A172 (cell line): ENCODE data around the gene IGSF22. TPM values are rescaled to one million over a fixed set of nuclear protein-coding genes. Genes with fewer than 3 reads are reported as not detected.
A peak's percentile ranks its signal among the peaks of the same experiment; 100 is the strongest.

ENCODE experiments used
- DNase-seq: peaks from one replicate; pipeline ENCODE4 v3.0.0-alpha.2; 2015; ENCODE audit warnings: low spot score
- total RNA-seq: library from RNA; depleted of rRNA; stranded (reverse); fragments of >200 nt; shearing (Covaris generic); gene quantifications from 2 replicates; pipeline ENCODE4 v1.2.3, GENCODE V29; 2014

IGSF22 gene
- total RNA-seq, 1 experiment from 2014 or later: not detected

DNA sequence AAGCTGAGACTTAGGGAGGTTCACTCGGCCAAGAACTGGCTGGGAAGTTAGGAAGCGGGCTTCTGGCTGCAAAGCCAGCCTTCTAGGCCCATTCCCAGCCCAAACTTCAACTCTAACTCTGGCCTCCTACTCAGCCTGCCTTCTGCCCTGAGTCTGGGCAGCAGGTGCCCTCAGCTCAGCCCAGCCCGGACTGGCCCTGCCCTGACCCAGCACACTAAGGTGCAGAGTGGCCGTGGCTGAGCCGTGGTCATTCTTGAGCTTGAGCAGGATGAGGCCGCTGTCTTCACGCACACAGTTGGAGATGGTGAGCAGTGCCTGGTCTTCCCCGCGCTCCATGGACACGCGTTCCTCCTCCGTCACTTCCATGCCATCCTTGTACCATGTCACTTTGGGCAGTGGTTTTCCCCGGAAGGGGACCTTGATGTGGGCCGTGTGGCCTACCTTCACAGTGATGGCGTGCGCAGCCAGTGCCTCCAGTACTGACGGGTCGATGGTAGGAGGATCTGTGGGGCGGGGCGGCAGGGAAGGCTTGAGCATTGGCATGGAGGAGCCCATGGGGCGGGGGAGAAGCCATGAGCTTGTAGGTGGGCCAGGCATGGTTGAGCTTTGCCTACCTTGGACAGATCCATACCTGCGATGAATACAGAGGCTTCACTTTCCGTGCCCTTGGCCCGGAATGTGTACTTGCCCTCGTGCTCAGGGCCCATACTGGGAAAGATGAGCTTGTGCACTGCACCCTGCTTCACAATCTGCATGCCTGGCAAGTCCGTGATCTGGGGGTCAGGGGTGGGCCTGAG, 12.1 kb downstream of the IGSF22 start:
- DNase-seq: no peak

DNA sequence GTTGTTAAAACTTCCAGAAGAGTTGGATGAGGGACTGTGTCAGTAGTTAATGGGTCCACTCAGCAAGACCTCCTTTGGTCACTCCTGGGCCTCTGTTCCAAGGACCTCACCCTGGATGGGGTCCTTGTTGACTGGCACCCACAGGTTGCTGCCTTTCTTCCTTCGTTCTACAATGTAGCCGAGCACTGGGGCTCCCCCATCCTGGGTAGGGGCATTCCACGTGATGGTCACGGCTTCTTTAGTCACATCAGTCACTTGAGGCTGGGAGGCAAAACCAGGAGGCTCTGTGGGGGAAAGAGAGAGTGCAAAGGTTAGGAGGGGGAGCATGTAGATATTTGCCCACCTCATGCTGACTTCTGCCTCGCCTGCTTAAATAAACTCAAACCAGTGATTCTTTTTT, 15.4 kb downstream of the IGSF22 start:
- DNase-seq: no peak

DNA sequence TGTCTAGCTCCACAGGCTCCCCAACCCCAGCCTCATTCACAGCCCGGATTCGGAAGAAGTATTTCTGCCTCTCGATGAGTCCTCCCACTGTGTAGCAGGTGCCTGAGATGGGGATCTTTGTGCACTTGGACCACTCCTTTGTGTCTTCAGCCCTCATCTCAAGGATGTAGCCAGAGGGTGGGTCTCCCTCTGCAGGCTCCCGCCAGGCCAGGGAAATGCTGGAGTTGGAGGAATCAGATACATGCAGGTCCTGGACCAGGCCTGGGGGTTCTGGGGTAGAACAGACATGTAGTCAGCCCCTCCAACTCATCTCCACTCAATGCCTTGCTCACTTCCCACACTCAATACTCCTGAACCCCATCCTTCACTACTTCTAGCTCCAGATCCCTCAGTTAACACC, 16.6 kb downstream of the IGSF22 start:
- no peak for DNase-seq

DNA sequence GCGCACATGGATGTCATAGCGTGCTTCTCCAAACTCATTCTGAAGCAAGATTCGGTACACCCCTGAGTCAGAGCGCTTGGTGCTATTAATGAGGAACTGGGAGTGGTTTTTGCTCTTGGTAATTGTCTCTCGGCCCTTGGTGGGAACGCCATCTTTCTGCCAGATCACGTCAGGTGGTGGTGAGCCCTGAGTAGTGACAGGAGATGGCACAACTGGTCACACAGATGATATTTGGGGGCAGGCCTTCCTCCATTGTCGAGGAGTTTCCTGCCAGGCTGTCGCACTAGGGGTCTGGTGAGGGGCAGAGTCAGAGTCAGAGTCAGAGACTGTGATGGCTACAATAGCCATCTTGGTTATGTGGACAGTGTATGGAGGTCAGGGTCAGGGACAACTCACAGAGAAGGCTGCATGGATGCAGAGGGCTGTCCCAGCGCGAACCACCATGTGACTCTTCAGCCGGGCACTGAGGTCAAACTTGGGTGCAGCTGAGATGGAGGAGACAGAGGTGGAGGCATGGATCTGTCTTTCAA, 18.1 kb downstream of the IGSF22 start:
- DNase-seq: no peak

DNA sequence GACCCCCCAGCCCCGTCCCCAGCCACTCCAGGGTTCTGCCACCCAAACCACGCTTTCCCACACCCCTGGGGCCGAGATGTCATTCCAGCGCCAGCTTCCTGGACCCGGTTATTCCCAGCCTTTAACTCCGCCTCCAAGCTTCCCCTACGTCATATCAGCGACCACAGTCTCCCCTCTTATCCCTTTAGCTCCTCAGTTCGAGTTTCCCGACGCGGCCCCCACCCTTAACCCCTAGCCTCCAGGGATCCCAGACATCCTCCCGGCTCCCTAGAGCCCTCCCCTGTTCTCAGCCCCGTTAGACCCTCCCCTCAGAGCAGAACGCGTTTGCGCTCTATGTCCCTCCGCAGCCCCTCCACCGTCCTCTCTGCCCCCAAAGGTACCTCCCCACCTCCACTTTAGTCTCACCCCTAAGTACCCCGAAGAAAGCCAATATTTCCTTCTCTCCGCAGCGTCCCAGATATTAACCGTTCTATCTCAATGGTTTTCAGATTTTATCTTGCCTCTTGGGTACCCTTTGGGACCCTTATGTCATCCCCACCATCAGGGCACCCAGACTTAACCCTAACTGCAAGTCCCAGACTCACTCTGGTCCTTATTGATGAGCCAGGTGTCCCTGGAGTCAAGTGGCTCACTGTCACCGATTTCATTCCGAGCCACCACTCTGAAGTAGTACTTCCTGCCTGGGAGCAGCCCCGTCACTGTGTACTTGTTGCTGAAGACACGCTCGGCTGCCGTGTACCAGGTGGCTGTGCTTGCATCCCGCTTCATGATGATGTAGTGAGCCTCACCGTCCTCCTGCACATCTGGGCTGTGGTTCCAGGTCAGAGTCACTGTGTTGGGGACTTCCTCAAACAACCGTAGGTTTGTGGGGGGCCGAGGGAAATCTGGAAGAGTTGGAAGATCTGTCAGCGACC, 19.4 kb downstream of the IGSF22 start:
- no peak for DNase-seq

DNA sequence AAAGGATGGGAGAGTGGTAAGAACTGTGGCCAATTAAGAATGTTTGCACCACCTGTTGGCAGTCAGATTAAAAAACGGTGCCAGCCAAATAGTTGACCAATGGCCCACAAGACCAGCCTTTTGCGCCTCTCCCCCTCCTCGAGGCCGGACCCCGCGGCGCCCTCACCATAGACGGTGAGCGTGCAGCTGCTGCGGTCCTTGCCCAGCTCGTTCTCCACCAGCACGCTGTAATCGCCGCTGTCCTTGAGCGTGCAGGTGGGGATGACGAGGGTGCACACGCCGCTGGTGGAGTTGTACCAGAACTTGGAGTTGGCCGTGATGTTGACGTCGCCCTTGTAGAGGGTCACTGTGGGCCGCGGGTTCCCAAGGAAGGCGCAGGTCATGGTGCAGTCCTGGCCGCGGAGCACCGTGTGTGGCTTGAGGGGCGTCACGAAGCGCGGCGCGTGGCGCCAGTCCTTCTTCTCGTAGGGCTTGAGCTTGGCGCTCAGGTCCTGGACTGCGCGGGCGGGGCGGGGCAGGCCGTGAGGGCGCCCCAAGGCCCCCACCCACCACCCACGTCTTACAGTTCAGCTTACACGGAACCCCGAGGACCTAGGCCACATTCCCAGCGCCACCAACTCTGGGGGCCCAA, 20.2 kb downstream of the IGSF22 start:
- no peak for DNase-seq

DNA sequence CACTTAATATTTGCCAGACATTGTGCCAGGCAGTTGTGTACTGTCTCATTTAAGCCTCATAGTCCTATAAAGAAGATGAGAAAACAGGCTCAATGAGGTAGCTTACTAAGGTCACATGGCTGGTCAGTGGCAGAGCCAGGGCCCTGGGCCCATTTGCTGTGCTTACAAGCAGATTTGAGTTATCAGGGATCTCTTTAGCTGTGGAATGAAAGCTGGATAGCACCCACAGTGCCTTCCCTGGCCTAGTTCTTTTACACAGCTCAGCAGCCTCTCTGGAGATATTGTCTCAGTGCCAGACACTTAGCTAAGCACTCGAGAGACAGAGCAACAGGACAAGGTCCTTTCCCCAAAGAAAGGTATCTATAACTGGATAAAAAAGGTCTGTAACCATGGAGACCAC, 21.3 kb downstream of the IGSF22 start:
- DNase-seq: no peak

DNA sequence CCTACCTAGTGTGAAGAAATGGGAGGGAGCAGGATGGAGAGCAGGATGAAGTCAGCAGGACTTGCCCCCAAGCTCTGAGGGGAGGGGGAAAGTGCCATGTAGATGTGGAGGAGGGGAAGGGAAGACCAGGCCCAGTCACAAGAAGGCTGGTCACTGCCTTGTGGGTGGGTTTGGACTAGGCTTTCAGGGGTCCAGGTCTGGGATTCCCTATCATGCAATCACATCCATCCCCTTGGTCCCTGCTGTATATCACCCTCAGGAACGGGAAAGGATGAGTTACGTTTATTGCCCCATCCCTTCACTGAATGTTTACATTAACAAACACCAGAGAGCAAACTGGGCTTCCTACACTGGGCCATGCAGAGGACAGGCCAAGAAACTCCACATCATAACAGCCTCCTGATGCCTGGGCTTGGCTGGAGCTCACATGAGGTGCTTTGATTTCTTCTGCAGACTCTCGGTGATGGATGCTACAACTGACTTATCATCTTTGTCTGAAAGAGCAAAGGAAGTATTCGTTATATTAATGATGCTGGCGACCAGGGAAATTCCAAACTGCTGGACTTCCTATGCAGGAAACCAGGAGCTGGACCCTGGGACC, 21.8 kb downstream of the IGSF22 start:
- no peak for DNase-seq

DNA sequence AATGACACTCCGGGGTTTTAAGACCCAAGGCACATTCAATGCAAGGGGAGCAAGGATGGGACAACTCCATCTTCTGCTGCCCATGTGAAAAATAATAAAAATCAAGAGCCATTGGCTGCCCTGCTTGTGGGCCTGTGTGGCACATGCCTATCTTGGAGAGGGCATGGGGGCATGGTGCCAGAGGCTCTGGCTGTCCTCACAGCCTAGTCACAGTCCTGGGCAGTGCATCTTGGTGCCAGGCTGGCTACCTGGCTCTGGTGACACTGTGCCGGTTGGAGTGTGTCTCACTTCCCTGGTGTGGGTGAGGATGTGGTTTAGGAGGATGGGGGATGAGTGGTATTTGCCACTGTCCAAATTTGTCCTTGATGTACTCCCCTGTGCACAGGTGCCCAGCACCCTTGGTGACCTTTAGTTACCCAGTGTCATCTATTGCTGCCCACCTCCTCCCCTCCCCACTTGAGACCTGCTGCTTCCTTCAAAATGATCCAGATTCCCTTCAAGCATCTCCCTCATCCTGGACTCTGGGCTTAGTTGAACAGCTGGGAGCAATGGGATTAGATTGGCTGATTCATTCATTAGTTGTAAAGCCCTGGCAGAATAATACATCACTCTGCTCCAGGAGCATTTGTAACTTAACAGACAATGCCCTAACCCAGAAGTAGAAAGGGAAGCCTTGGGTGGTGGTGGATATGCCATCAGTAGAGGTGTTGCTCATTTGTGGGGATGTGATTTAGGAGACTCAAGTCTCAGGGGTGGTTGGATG, 22.8 kb downstream of the IGSF22 start:
- DNase-seq: peak; percentile 26

DNA sequence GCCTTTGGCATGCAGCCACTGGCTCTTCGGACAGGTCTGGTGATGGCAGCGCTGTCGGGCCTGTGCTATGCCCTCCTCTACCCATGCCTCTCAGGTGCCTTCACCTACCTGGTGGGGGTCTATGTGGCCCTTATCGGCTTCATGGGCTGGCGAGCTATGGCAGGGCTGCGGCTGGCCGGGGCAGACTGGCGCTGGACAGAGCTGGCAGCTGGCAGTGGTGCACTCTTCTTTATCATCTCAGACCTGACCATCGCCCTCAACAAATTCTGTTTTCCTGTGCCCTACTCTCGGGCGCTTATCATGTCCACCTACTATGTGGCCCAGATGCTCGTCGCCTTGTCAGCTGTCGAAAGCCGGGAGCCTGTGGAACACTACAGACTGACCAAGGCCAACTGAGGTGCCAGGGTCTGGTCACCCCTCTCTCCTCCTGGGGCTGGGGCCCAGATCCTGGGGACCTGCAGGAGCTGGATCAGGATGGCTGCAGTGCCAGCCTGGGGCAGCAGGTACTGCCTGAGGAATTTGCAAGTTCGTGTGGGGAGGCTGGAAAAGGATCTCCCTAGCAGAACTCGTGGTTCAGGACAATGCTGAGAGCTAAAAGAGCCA, 24.3 kb downstream of the IGSF22 start:
- no peak for DNase-seq

DNA sequence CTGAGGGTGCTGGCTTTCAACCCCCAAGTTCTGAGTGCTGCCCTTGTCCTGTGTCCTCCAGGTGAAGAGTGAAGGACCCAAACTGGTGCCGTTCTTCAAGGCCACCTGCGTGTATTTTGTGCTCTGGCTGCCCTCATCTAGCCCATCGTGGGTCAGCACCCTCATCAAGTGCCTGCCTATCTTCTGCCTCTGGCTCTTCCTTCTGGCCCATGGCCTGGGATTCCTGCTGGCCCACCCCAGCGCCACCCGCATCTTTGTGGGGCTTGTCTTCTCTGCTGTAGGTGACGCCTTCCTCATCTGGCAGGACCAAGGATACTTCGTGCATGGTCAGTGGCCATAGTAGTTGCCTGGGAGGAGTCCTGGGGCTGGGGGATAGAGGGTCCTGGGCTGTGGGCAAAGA, 25.1 kb downstream of the IGSF22 start:
- DNase-seq: no peak

DNA sequence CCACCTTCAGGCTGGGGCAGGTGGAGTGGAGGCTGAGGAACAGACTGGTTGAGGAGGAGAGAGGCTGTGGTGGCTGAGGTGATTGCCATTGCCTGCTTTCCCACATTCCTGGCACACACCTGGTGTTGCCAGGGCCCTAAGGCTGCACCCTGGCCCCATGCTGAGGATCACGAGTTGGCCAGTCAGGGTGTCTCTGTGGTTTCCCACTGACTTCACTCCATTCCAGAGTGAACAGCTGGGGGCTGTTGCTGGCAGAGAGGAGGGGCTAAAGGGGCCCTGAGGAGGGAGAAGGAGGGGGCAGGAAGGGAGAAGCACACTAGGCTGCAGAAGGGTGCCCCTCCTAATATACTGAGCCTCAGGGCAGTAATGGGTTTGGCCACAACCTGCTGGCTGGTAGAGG, 25.6 kb downstream of the IGSF22 start:
- DNase-seq: peak; percentile 57

DNA sequence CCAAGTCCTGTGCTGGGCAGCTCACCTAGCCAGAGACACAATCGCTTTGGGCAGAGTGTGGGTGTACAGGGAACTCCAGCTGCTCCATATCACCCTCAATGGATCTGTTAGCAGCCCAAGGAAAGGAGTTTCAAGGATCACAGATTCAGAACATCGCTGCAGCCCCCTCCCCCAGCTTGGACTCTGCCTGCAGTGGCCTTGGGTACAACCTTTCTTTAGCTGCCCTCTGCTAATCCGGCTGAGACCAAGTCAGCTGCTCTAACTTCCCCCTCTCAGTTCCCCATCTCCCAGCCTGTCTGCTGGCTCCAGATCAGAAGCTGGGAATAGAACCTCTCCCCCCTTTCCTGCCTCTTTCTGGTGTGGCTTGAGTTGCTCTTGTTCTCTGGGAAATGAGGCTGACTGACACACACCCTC, 26.1 kb downstream of the IGSF22 start:
- no peak for DNase-seq

DNA sequence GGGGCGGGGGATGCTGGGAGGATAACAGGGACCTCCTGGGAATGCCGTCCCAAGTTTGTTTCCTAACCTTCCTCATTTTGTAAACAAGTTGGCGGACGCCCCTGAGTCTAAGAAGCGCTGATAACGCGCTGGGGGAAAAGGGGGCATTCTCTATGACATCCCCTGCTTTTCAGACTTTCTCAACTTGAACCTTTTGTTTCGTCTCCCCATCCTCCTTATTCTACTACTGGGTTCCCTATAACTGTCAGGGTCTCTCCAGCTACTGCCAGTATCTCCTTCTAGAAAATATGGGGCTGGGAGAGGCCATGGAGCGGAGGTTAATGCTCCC, 26.8 kb downstream of the IGSF22 start:
- no peak for DNase-seq

DNA sequence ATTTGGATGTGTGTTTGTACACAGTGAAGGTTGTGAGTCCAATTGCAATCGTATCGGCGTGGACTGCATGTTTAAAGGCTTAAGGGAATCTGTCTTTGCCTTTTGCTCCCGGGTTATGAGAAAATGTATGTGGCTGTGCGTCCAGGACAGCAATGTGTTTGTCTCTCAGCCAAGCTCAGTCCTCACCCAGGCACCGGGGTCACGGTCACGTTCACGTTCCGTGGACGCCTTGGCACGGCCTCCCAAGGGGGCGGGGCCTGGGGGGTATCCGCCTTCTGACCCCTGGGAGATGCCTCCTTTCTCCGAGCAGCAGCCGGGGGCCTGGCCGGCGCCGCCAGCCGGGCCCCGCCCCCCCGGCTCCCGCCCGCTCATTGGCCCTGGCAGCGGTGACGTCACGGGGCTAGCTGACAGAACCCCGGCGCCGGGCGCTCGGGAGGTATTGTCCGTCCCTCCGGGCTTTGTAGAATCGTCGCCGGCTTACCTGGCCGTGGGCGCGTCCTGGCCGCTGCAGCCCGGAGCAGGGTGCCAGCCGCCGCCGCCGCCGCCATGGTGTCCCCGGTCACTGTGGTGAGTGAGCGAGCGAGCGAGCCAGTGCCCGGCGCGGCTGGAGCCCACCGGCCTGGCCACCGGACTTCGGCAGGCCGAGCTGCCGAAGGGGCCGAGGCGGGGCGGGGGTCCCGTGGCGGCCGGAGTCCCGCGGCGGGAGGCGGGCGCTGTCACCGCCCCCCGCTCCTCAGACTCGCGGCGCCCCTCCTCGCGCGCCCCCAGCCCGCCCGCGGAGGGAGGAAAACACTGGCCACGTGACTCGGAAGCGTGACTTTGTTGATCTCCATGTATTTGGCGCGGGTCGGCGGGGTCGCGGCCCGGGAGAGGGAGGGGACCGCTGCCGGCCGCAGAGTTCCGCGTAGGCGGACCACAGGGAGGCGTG, 27.4 kb downstream of the IGSF22 start, which contains the start of gene TMEM86A:
Gene TMEM86A, plus strand, starts transcription at position 439 of the 928 bp plus-strand sequence. Its CDS starts 108 bp downstream, at position 547.
- DNase-seq: peak; percentile 68

DNA sequence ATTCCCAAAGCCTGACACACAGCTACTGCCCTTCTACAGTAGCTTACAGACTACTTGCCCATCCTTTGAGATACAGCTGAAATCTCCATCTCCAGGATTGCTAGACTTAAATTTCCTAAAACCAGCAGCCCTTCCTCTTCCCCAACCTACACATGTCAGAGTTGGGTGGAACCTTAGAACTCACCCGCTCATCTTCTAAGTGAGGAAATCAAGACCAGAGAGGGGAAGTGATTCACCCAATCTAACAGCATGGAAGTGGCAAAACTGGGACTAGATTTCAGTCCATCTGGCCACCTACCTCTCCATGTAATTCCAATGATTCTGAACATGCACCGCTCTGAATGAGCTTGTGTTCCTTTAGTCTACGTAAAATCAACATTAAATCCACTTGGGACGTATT, 28.4 kb downstream of the IGSF22 start:
- no peak for DNase-seq

DNA sequence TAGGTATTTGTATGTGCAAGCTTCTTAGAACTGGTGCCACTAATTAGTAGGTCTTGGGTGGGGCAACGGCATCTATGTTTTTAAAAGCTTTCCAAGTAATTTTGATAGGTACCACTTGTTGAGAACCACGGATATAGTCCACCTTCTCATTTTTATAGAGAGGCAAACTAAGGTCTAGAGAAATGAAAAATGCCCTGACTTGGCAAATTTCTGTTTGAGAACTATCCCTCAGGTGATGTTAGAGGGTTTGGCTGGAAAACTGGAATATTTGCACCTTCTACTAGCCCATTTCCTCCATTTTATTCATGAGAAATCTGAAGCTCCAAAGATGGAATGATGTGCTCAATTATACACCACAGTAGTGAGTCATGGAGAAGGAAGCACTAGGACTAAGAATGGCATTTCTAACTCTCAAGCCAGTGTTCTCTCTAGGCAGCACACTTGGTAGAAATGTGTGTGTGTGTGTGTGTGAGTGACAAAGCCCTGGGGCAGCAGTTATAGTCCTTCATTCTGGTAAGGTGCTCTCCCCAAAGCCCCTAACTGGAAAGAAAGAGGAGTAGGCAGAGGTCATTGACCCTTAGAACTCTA, 29.3 kb downstream of the IGSF22 start:
- DNase-seq: peak; percentile 34

DNA sequence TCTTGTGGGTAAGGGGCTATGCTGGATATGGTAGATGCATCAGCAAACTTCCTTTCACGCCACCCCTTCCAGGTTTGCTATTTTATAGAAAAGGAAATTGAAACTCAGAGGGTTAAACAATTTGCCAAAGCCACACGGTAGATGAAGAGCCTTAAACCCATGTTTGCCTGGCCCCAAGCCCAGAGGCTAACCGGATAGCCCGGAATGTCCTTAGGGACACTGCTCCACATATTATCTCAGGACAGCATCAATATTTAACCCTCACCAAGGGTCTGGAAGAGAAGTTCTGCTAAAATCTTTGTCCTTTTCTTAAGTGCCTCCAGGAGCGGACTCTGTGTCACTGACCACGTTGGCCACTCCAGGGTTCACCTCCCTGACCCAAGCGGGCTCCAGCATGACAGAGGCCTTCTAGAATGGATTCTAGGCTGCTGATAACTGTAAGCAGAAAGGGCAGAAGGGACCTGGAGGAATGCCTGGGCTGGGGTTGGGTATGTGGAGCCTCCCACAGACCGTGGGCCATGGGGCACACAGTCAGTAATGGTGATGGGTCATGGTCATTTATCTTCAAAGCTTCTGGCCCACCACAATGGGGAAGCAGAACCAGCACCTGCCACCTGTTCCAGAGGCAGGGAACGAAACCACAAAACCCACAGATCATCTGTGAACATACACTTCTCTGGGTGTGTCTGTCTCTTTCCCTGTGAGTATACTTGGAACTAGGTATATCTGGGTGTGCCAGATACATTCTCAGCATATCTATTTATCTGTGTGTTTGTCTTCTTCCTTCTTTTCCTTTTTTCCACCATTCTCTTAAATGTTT, 32.8 kb downstream of the IGSF22 start:
- no peak for DNase-seq
